K562 (cell line): ENCODE results near the gene PHF20. TPM values are rescaled to one million over a fixed set of nuclear protein-coding genes. Genes with fewer than 3 reads are reported as not detected.
"Not testable (repeated sequence)": the region's sequence is repeated elsewhere in the genome, so short reads cannot be mapped to it uniquely, and the experiment has no call there.

Experiments used
- ATAC-seq: fragments of 200-7000 bp; cut with Tn5 transposase; 3 replicates; pipeline ENCODE4 v1.9.1; 2020; ENCODE audit warnings: moderate library complexity
- BruUV-seq: library from RNA; stranded (reverse); fragments of 400-500 nt; replicated peaks from 2 replicates; lab custom pipeline; 2021; lab: Mats Ljungman, UMichigan
- CTCF ChIA-PET: fragments of 300-600 bp; formaldehyde crosslinking; extraction: SDS; loops from one replicate; lab custom pipeline; 2021; ENCODE audit warnings: low intra/inter-chr PET ratio; lab: Yijun Ruan, JAX
- POLR2A ChIA-PET: fragments of 300-600, 350-650 bp; sonication (Branson Sonifier 250); formaldehyde crosslinking; extraction: SDS; loops from one replicate; lab custom pipeline; 2021; ENCODE audit warnings: antibody characterized with exemption, inconsistent platforms; lab: Yijun Ruan, JAX
- DNase-seq, 4 experiments: peaks; one replicate each; pipeline versions ENCODE4 v3.0.0 to v3.0.0-alpha.2; 2011 to 2018; ENCODE audit warnings: low spot score in 3 of 4, mixed read lengths in 3 of 4; ENCODE audit errors: extremely low read depth in 1 of 4
- FAIRE-seq: peaks from 2 replicates; lab custom pipeline; 2011; peaks lifted over from hg19 to GRCh38; lab: Jason Lieb, UNC
- H2AFZ ChIP-seq: 2 replicates; pipeline ENCODE4 v1.6.0; 2011; ENCODE audit warnings: low read depth, low read length, control low read depth, inconsistent platforms
- H3K27ac ChIP-seq: fragments of 200-600 bp; 3 replicates; pipeline ENCODE4 v1.8.0; 2011; ENCODE audit warnings: low read depth, mild to moderate bottlenecking, control low read depth, inconsistent platforms, low read length, moderate library complexity, mixed read lengths; ENCODE audit errors: extremely low read depth
- H3K27me3 ChIP-seq, 2 experiments: fragments of 300-600 bp in 1 of 2; 2 replicates in 1 of 2; 3 replicates in 1 of 2; pipeline versions ENCODE4 v1.6.0 to v1.8.0; 2011; ENCODE audit warnings: inconsistent platforms in 2 of 2, low read length in 2 of 2, mild to moderate bottlenecking in 1 of 2, mixed read lengths in 1 of 2, moderate library complexity in 1 of 2; ENCODE audit not compliant: control insufficient read depth in 2 of 2, insufficient read depth in 2 of 2
- H3K36me3 ChIP-seq: fragments of 300-600 bp; 3 replicates; pipeline ENCODE4 v1.8.0; 2011; ENCODE audit warnings: mild to moderate bottlenecking, low read length, inconsistent platforms; ENCODE audit not compliant: control insufficient read depth, insufficient read depth
- H3K4me1 ChIP-seq, 2 experiments: fragments of 200-600 bp in 1 of 2; replicated peaks in 1 of 2; 2 replicates in 1 of 2; 3 replicates in 1 of 2; pipeline versions ENCODE4 v1.5.1 to v1.8.0; 2011; ENCODE audit warnings: inconsistent platforms in 2 of 2, low read length in 2 of 2, mild to moderate bottlenecking in 1 of 2, mixed read lengths in 1 of 2, moderate library complexity in 1 of 2; ENCODE audit not compliant: control insufficient read depth in 2 of 2, insufficient read depth in 2 of 2
- H3K4me2 ChIP-seq: 2 replicates; pipeline ENCODE4 v1.6.1; 2011; ENCODE audit warnings: low read length, control low read depth, inconsistent platforms, mixed read lengths; ENCODE audit not compliant: insufficient read depth
- H3K4me3 ChIP-seq: fragments of 200-600 bp; sonication (generic), shearing (Covaris generic); 2 replicates; pipeline ENCODE4 v1.5.1; 2016; ENCODE audit warnings: control low read depth, inconsistent platforms
- H3K79me2 ChIP-seq: fragments of 200-600 bp; 3 replicates; pipeline ENCODE4 v1.8.0; 2011; ENCODE audit warnings: low read length, inconsistent platforms; ENCODE audit not compliant: control insufficient read depth, insufficient read depth
- H3K9ac ChIP-seq, 2 experiments: 2 replicates each; pipeline versions ENCODE4 v1.6.0 to v1.6.1; 2011; ENCODE audit warnings: low read depth in 2 of 2, low read length in 2 of 2, control low read depth in 1 of 2, inconsistent platforms in 1 of 2, mild to moderate bottlenecking in 1 of 2, mixed read lengths in 1 of 2; ENCODE audit not compliant: insufficient read depth in 1 of 2
- H3K9me1 ChIP-seq: one replicate; pipeline ENCODE4 v1.6.0; 2011; ENCODE audit warnings: inconsistent platforms, mild to moderate bottlenecking, low read length, moderate library complexity; ENCODE audit not compliant: control insufficient read depth, insufficient read depth
- H3K9me3 ChIP-seq: replicated peaks from 2 replicates; pipeline ENCODE4 v1.5.1; 2011; ENCODE audit warnings: low read depth, low read length, inconsistent platforms; ENCODE audit not compliant: control insufficient read depth, insufficient read depth
- H4K20me1 ChIP-seq: replicated peaks from 2 replicates; pipeline ENCODE4 v1.6.1; 2011; ENCODE audit warnings: low read length, inconsistent platforms, mixed read lengths; ENCODE audit not compliant: control insufficient read depth, insufficient read depth
- NFATC3 ChIP-seq: fragments of 450-650 bp; IDR thresholded peaks from 2 replicates; pipeline ENCODE4 v1.6.1; 2017; ENCODE audit warnings: mild to moderate bottlenecking
- PBX2 ChIP-seq, 2 experiments: IDR thresholded peaks in 1 of 2; conservative IDR thresholded peaks in 1 of 2; 2 replicates each; pipeline ENCODE4 v1.6.1; 2016; ENCODE audit warnings: low read depth in 2 of 2, mild to moderate bottlenecking in 1 of 2, missing compliant biosample characterization in 1 of 2, missing genetic modification characterization in 1 of 2, moderate library complexity in 1 of 2
- PCBP1 ChIP-seq: fragments of 200-400 bp; formaldehyde crosslinking; IDR thresholded peaks from 2 replicates; pipeline ENCODE4 v1.6.1; 2018; ENCODE audit warnings: mild to moderate bottlenecking, low read depth, low read length; ENCODE audit not compliant: poor library complexity, severe bottlenecking
- RFX5 ChIP-seq: IDR thresholded peaks from 2 replicates; pipeline ENCODE4 v1.6.1; 2011; ENCODE audit warnings: low read depth, mild to moderate bottlenecking, improper control_type of control experiment, low read length
- SLC30A9 ChIP-seq: fragments of 250-450 bp; sonication (Bioruptor Pico); IDR thresholded peaks from 2 replicates; pipeline ENCODE4 v1.8.0; 2022; ENCODE audit warnings: mild to moderate bottlenecking, moderate library complexity
- WGBS: fragments of 100-300 bp; shearing (Covaris generic); methylation state at CpG from one replicate; pipeline ENCODE4 v1.1.6; 2016; ENCODE audit warnings: low coverage, mixed read lengths; ENCODE audit not compliant: insufficient coverage; ENCODE audit errors: missing lambda C conversion rate; 5-methylcytosine and 5-hydroxymethylcytosine counted together
- in situ Hi-C: fragments of 300-500 bp; cut with MboI; formaldehyde crosslinking; loops from 4 replicates; pipeline ENCODE4 v1.15.0; 2018; ENCODE audit warnings: inconsistent platforms, mixed read lengths
- intact Hi-C: fragments of 100-400 bp; cut with micrococcal nuclease; formaldehyde crosslinking; loops from 2 replicates; pipeline ENCODE4 v1.14.2; 2022
- polyA plus RNA-seq, 8 experiments: library from polyadenylated mRNA; depleted of rRNA in 4 of 8; stranded (reverse) in 5 of 8; unstranded in 3 of 8; fragments of >200 nt; fragmentation: Nextera tagmentation in 2 of 8; fragmentation: Illumina TruSeq in 1 of 8; extraction: Ambion mirVana in 2 of 8; extraction: Trizol in 1 of 8; gene quantifications; 2 replicates each; pipeline versions ENCODE4 v1.2.1 to v1.2.3, GENCODE V29; 2011 to 2014; ENCODE audit warnings: inconsistent platforms in 1 of 8, missing spikeins in 1 of 8
- total RNA-seq, 7 experiments: library from RNA; depleted of rRNA in 6 of 7; stranded (reverse); fragments of >200 nt in 6 of 7; fragmentation: Illumina TruSeq in 2 of 7; extraction: Trizol in 2 of 7; gene quantifications; 2 replicates each; pipeline versions ENCODE4 v1.2.1 to v1.2.3, GENCODE V29; 2011 to 2021; ENCODE audit warnings: low replicate concordance in 1 of 7

Gene PHF20
- total and polyA plus RNA-seq, 9 of the 15 experiments (the other 6 are each of a cell fraction or from before 2014, with no cell fraction given), result 49.9 to 196 (median 70.7) TPM

GRCh38 chr20:35849706-35850105, 77.9 kb downstream of the PHF20 start:
- 68% methylated on average over 4 of the region's 4 CpGs for WGBS
- FAIRE-seq (no peak), ATAC-seq (no peak), DNase-seq (no peak)
- no TSS peak for BruUV-seq
- no peak overlapping the region for H2AFZ ChIP-seq
- H3K4me1 ChIP-seq, result no peaks in the 10 kb centered on the region
- no peak overlapping the region for H3K4me3 ChIP-seq
- H3K4me2 ChIP-seq, result no peak overlapping the region
- H3K9me3 ChIP-seq, result no peaks in the 10 kb centered on the region
- no peaks in the 10 kb centered on the region for H3K79me2 ChIP-seq
- H4K20me1 ChIP-seq, result no peaks in the 10 kb centered on the region; the same call in 1 of the 2 replicates
- TF ChIP-seq SLC30A9, result no peak
- TF ChIP-seq PBX2 (CRISPR knock-in tag; IDR thresholded peaks at IDR 0.05; ENCODE audit: low read depth), result no peak
- no peak for TF ChIP-seq PBX2 (tag; conservative IDR thresholded peaks at IDR 0.05; ENCODE audit: low read depth)
- no peak for TF ChIP-seq RFX5
- no peak for TF ChIP-seq NFATC3
- no peak for TF ChIP-seq PCBP1
- H3K9me1 ChIP-seq, result no peaks in the 10 kb centered on the region
- in situ Hi-C loops (no loop called here), intact Hi-C loops (no loop called here)
- no peaks in the 10 kb centered on the region for H3K27me3 ChIP-seq
- ChIA-PET CTCF (no interaction called here), POLR2A (interaction anchor here (0.8 to 2.7 kb wide), 6 partner anchors 9 to 107 kb away, joined by 3 to 7 read pairs (median 4); partner anchors contain the start of gene RBM39)
- no peak overlapping the region for H3K27ac ChIP-seq
- no peak overlapping the region for H3K9ac ChIP-seq
- peaks cover 32% of the 10 kb centered on the region; the same call in 2 of the 3 replicates for H3K36me3 ChIP-seq

DNA sequence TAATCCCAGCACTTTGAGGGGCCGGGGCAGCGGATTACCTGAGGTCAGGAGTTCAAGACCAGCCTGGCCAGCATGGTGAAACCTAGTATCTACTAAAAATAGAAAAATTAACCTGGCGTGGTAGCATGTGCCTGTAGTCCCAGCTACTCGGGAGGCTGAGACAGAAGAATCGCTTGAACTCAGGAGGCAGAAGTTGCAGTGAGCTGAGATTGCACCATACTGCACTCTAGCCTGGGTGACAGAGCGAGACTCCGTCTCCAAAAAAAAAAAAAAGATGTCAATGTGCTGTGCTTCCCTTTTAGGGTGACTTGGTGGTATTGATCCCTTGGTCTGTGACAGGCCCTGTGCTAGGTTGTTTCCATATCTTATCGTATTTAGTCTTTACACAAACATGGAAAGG, 79.8 kb downstream of the PHF20 start:
- peaks cover 33% of the 10 kb centered on the region; the same call in 2 of the 3 replicates for H3K36me3 ChIP-seq
- H3K27ac ChIP-seq, H3K4me1 ChIP-seq, BruUV-seq, FAIRE-seq, intact Hi-C loops, H3K79me2 ChIP-seq, H2AFZ ChIP-seq, H3K4me3 ChIP-seq, DNase-seq, H3K9me1 ChIP-seq, ATAC-seq, H3K27me3 ChIP-seq, H3K9ac ChIP-seq, CTCF ChIA-PET, H3K9me3 ChIP-seq, in situ Hi-C loops, H4K20me1 ChIP-seq, H3K4me2 ChIP-seq: not testable (repeated sequence)
- 96% methylated on average over 6 of the region's 8 CpGs for WGBS
- POLR2A ChIA-PET, result interaction anchor here (1.0 to 1.5 kb wide), 3 partner anchors 11 to 109 kb away, joined by 3 to 4 read pairs (median 3); no protein-coding TSS in a partner anchor
